DOHH2 (cell line): ENCODE measurements around the gene SOD2.

Experiments used
- CTCF ChIP-seq: fragments of 200-600 bp; sonication (generic); IDR thresholded peaks from one replicate; pipeline ENCODE4 v1.5.1; 2014; ENCODE audit warnings: antibody characterized with exemption, mild to moderate bottlenecking, low read depth, low read length; ENCODE audit not compliant: poor library complexity, severe bottlenecking
- EZH2phosphoT487 ChIP-seq: fragments of 200-600 bp; sonication (generic); IDR thresholded peaks from 2 replicates; pipeline ENCODE4 v1.6.1; 2017; ENCODE audit warnings: borderline replicate concordance, mild to moderate bottlenecking, antibody characterized with exemption, low read length, moderate library complexity, mixed read lengths

- TF ChIP-seq CTCF: no peak
- TF ChIP-seq EZH2phosphoT487: no peak
Measured at GRCh38 chr6:159689001-159689400, 4.0 kb downstream of the SOD2 start.
